Measurements from ENCODE around the gene MEF2C. TPM values are rescaled to one million over a fixed set of nuclear protein-coding genes. Genes with fewer than 3 reads are reported as not detected.
A peak's percentile ranks its signal among the peaks of the same experiment; 100 is the strongest.

MEF2C gene
- total and polyA plus RNA-seq, 2 donors (not counting 1 experiment from before 2014, with no cell fraction given) = 12.2 to 15.7 TPM

- H3K4me2 ChIP-seq (ENCODE audit: extremely low read depth, insufficient read depth, low read length) = no peak overlapping the region
- H3K27ac ChIP-seq (ENCODE audit: insufficient read depth, low read length) = no peak overlapping the region
- H3K79me2 ChIP-seq (ENCODE audit: control insufficient read depth, insufficient read depth, low read length) = no peaks in the 10 kb centered on the region
- H3K4me3 ChIP-seq (replicated peaks in 1 of 4; ENCODE audit: control extremely low read depth in 1 of 4, insufficient read depth in 1 of 4, low read depth in 3 of 4, low read length in 4 of 4) = no peak overlapping the region
- H4K20me1 ChIP-seq (ENCODE audit: control insufficient read depth, extremely low read depth, insufficient read depth, low read length) = no peaks in the 10 kb centered on the region
- H2AFZ ChIP-seq (ENCODE audit: low read length) = no peak overlapping the region
- no peaks in the 10 kb centered on the region for H3K36me3 ChIP-seq (ENCODE audit: control insufficient read depth, insufficient read depth, low read length)
- DNase-seq (ENCODE audit: low read depth in 2 of 2) = peak in 1 of 2 donors; percentile 22
- H3K9me3 ChIP-seq (ENCODE audit: control insufficient read depth, insufficient read depth, low read depth, low read length) = no peaks in the 10 kb centered on the region
- TF ChIP-seq EZH2 (IDR thresholded peaks at IDR 0.05; ENCODE audit: low read length, missing control alignments) = no peak
- no peak for TF ChIP-seq CTCF (conservative IDR thresholded peaks at IDR 0.05 in 1 of 2, IDR thresholded peaks at IDR 0.05 in 1 of 2; ENCODE audit: low read depth in 1 of 2, low read length in 2 of 2)
- no peaks in the 10 kb centered on the region for H3K4me1 ChIP-seq (ENCODE audit: control insufficient read depth, extremely low read depth, insufficient read depth, low read length)
- no peaks in the 10 kb centered on the region for H3K27me3 ChIP-seq (ENCODE audit: control insufficient read depth, insufficient read depth, low read length)
- H3K9ac ChIP-seq (ENCODE audit: insufficient read depth, low read length) = no peak overlapping the region
These were observed 42.5 kb downstream of the MEF2C start for GRCh38 chr5:88840495-88840894.

DNA sequence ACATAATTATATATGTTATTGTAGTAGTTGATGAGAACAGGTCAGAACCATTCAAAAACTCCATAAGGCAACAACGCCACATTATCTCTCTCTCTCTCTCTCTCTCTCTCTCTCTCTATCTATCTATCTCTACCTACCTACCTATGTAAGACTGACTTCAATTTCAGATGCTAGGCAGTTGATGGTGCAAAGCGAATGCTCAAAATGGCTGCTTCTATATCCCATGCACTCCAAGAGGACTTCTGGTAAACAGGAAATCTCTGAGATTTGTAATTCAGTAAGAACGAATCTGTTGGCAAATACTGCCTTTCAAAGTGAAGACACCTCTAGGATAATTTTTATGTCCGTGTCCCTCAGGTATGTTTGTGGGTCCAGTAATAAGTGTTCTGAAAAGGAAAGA, 43.7 kb downstream of the MEF2C start:
- no peak overlapping the region for H3K4me3 ChIP-seq (replicated peaks in 1 of 4; ENCODE audit: control extremely low read depth in 1 of 4, insufficient read depth in 1 of 4, low read depth in 3 of 4, low read length in 4 of 4)

DNA sequence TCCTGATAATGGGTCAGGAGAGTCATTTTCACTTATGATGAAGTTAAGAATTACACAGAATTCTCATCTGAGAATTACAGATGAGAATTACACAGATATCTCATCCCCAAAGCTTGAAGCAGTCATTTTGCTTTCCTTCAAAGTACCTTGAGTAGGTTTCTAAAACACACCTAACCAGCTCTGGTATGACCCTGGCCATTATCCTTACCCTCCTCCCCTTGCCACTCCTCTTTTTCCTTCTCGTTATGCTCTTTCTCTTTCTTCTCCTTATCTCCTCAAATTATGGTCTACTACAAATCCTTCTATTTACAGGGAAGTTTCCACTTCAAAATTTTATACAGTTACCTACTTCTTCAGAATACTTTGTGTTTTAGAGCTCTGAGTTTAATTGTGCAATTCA, 44.5 kb downstream of the MEF2C start:
- H3K27me3 ChIP-seq (ENCODE audit: control insufficient read depth, insufficient read depth, low read length) = no peaks in the 10 kb centered on the region
- H4K20me1 ChIP-seq (ENCODE audit: control insufficient read depth, extremely low read depth, insufficient read depth, low read length) = no peaks in the 10 kb centered on the region
- no peaks in the 10 kb centered on the region for H3K79me2 ChIP-seq (ENCODE audit: control insufficient read depth, insufficient read depth, low read length)
- H2AFZ ChIP-seq (ENCODE audit: low read length) = no peak overlapping the region
- H3K27ac ChIP-seq (ENCODE audit: insufficient read depth, low read length) = no peak overlapping the region
- no peak overlapping the region for H3K4me2 ChIP-seq (ENCODE audit: extremely low read depth, insufficient read depth, low read length)
- H3K4me3 ChIP-seq (replicated peaks in 1 of 4; ENCODE audit: control extremely low read depth in 1 of 4, insufficient read depth in 1 of 4, low read depth in 3 of 4, low read length in 4 of 4) = no peak overlapping the region
- no peak overlapping the region for H3K9ac ChIP-seq (ENCODE audit: insufficient read depth, low read length)
- no peak for DNase-seq (ENCODE audit: low read depth in 2 of 2)
- TF ChIP-seq EZH2 (IDR thresholded peaks at IDR 0.05; ENCODE audit: low read length, missing control alignments) (no peak), CTCF (conservative IDR thresholded peaks at IDR 0.05 in 1 of 2, IDR thresholded peaks at IDR 0.05 in 1 of 2; ENCODE audit: low read depth in 1 of 2, low read length in 2 of 2) (no peak)
- no peaks in the 10 kb centered on the region for H3K36me3 ChIP-seq (ENCODE audit: control insufficient read depth, insufficient read depth, low read length)
- H3K9me3 ChIP-seq (ENCODE audit: control insufficient read depth, insufficient read depth, low read depth, low read length) = no peaks in the 10 kb centered on the region
- peaks cover 2% of the 10 kb centered on the region for H3K4me1 ChIP-seq (ENCODE audit: control insufficient read depth, extremely low read depth, insufficient read depth, low read length)

More for the DNA sequence above, 43.7 kb downstream of the MEF2C start:
- Histone ChIP-seq H3K36me3 (ENCODE audit: control insufficient read depth, insufficient read depth, low read length) (no peaks in the 10 kb centered on the region), H3K4me2 (ENCODE audit: extremely low read depth, insufficient read depth, low read length) (no peak overlapping the region), H3K9ac (ENCODE audit: insufficient read depth, low read length) (no peak overlapping the region), H3K4me1 (ENCODE audit: control insufficient read depth, extremely low read depth, insufficient read depth, low read length) (no peaks in the 10 kb centered on the region), H3K9me3 (ENCODE audit: control insufficient read depth, insufficient read depth, low read depth, low read length) (no peaks in the 10 kb centered on the region), H3K27ac (ENCODE audit: insufficient read depth, low read length) (no peak overlapping the region), H3K79me2 (ENCODE audit: control insufficient read depth, insufficient read depth, low read length) (no peaks in the 10 kb centered on the region), H3K27me3 (ENCODE audit: control insufficient read depth, insufficient read depth, low read length) (no peaks in the 10 kb centered on the region), H4K20me1 (ENCODE audit: control insufficient read depth, extremely low read depth, insufficient read depth, low read length) (no peaks in the 10 kb centered on the region), H2AFZ (ENCODE audit: low read length) (no peak overlapping the region)
- TF ChIP-seq EZH2 (IDR thresholded peaks at IDR 0.05; ENCODE audit: low read length, missing control alignments) (no peak), CTCF (conservative IDR thresholded peaks at IDR 0.05 in 1 of 2, IDR thresholded peaks at IDR 0.05 in 1 of 2; ENCODE audit: low read depth in 1 of 2, low read length in 2 of 2) (no peak)
- no peak for DNase-seq (ENCODE audit: low read depth in 2 of 2)
